T-helper 1 cell treated with Interleukin-12 subunit alpha and Interleukin-12 subunit beta and Interleukin-4 antibody, amounts not matched to agents 30 ng/mL and 1 ng/mL, for 36 hours (primary cell): ENCODE results near the gene IGFL3. TPM values are rescaled to one million over a fixed set of nuclear protein-coding genes. Genes with fewer than 3 reads are reported as not detected.

Source experiments
- intact Hi-C: fragments of 100-400 bp; cut with micrococcal nuclease; formaldehyde crosslinking; loops from one replicate; pipeline ENCODE4 v1.15.1; 2024
- total RNA-seq: library from RNA; stranded (reverse); gene quantifications from 2 replicates; pipeline ENCODE4 v1.2.3, GENCODE V29; 2022

Gene IGFL3
- total RNA-seq, 1 donor from 2014 or later, result not detected

DNA sequence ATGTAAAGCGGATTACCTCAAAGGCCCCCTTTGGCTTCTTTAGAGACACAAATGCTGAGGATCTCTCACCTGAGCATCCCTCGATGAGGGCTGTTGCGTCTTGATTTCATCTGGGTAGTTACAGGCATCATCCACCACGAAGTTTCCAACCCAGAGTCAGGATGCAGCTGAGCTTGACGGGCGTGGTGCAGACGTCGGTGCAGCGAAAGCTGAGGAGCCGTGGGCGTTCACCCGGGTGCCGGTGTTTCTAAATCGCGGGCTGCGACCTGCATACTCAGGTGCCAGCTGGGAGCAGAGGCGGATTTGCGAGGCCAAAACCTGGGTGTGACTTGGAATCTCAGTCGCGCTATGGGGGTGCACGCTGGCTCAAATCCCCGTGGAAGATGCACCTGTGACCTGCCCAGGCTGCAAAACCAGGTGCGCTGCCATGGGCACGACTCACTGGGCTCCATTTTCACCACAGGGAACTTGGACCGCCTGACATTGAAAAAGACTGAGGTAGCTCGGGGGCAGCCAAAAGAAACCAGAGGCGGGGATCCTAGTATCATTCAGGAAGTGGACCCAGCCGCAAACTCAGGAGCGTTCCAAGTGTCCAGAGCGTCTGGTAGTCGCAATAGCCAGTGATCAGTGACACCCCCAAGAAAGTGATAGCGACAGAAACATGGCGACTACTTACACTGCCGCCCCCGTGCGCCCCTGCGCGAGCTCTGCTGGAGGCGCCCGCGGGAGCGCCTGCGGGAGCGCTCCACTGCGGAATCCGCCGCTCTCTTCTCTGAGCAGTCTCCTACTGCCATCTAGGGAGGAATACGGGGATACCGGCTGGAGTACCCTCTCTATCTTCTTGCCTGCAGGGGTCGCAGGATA, 47.3 kb downstream of the IGFL3 start:
- intact Hi-C loops, result loop anchor here (5.0 kb wide), 1 partner anchor 415 kb away; no protein-coding TSS in a partner anchor

DNA sequence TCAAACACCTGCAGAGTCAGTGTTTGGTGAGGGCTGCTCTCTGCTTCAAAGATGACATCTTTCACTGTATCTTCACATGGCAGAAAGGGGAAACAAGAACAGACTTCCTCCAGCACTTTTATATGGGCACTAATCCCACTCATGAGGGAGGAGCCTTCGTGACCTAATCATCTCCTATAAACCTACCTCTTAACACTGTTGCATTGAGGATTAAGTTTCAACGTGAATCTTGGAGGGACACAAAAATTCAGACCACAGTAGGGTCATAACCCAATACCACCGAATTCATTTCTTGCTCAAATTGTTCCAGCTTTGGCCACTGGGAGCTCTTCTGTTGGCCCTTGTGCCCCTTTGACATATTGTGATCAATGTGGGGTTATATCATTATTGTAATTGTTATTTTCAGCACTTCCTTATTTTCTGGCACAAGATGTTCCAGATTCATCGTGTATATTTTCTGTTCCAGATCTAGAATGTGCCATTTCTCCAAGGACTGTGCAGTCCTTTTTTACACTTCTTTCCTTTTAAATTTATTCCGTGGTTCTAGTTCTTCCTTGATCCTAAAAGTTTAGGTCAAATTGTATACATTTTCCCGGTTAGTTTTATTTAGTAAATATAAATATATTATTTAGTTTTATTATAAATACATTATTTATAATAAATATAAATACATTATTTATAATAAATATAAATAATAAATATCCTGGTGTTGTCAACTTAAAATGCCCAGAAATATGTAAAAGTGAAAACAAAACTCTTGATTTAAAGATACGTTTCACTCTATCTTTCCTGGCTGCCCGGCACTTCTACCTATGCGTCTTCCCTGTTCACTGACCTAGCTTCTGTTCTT, 48.2 kb downstream of the IGFL3 start:
- intact Hi-C loops, result loop anchor here (5.0 kb wide), 1 partner anchor 416 kb away; no protein-coding TSS in a partner anchor

DNA sequence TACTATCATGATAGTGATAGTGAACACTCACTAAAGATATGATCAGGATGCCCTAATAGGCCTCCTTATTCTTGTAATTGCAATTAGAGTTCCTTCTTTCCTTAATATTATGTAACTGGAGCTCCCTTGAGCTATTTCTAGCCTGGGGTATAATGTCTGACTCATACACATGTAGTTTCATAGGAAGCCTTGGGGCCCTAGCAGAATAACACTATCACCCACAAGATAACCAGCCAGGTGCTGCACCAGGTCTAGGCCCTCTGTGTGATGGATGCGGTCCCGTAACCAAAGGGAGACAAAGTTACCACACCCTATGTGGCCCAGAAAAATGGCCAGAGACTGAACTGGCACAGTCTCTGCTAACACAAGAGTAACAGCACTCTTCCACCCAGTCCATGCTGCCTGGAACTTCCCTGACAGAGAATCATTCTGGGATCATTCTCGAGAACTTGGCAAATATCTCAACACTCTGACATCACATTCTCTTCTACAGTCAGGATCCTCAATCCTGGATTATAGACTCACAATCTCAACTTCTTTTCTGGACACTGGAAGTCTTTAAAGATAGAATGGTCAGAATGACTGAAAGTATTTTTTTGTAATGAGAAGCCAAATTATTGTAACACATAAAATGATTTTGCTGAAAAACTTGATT, 51.1 kb downstream of the IGFL3 start:
- intact Hi-C loops, result no loop called here

Other genes with a start within 250 kb of the IGFL3 start
- gene IRF2BP1, start 238.5 kb downstream of the IGFL3 start, total RNA-seq, result 15.2 and 16.3 TPM in 2 replicates
- gene MYPOP, start 222.1 kb downstream of the IGFL3 start, total RNA-seq, result 9.4 and 10.4 TPM in 2 replicates
- gene NANOS2, start 209.9 kb downstream of the IGFL3 start, total RNA-seq, result not detected in 2 replicates
- gene NOVA2, start 150.8 kb downstream of the IGFL3 start, total RNA-seq, result 0.10 and 0.51 TPM in 2 replicates
- 24.2 and 24.8 TPM in 2 replicates for gene CCDC61, start 129.2 kb downstream of the IGFL3 start, total RNA-seq
- gene PGLYRP1, start 101.6 kb downstream of the IGFL3 start, total RNA-seq, result not detected in 2 replicates
- not detected in 2 replicates for gene IGFL4, start 83.7 kb downstream of the IGFL3 start, total RNA-seq
- gene IGFL2, start 23.6 kb upstream of the IGFL3 start, total RNA-seq, result not detected in 2 replicates
- gene IGFL1, start 105.1 kb upstream of the IGFL3 start, total RNA-seq, result not detected in 2 replicates
- gene HIF3A, start 172.4 kb upstream of the IGFL3 start, total RNA-seq, result not detected in 2 replicates
- gene PPP5C, start 222.4 kb upstream of the IGFL3 start, total RNA-seq, result 118 and 120 TPM in 2 replicates